ENCODE results near the gene BCL2L13. TPM values are rescaled to one million over a fixed set of nuclear protein-coding genes. Genes with fewer than 3 reads are reported as not detected.

BCL2L13 gene
- total and polyA plus RNA-seq, 10 donors, result 13.4 to 53.5 (median 35.9) TPM

DNA sequence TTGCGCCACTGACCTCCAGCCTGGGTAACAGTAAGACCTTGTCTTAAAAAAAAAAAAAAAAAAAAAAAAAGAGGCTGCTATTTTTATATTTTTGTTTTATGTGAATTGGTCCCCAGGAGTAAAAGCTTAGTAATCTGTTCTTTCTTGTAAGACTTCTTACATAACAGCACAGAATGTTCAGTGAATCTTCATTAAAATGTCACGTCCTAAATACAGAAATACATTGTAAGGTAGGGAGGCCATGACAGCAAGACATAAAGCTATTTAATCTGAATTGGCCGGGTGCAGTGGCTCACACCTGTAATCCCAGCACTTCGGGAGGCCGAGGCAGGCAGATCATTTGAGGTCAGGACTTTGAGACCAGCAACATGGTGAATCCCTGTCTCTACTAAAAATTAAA lies 71.5 kb downstream of the BCL2L13 start:
- TF ChIP-seq POLR2A (IDR thresholded peaks at IDR 0.05), result no peak
- no peak for TF ChIP-seq CTCF (IDR thresholded peaks at IDR 0.05 in 8 of 11, conservative IDR thresholded peaks at IDR 0.05 in 3 of 11)
- TF ChIP-seq POLR2AphosphoS5 (IDR thresholded peaks at IDR 0.05), result no peak
- no peaks in the 10 kb centered on the region for H3K9me3 ChIP-seq
- no peak overlapping the region for H3K4me3 ChIP-seq
- DNase-seq, result no peak
- peaks cover 4 to 31% (median 16%) of the 10 kb centered on the region in 6 donors for H3K4me1 ChIP-seq
- WGBS, 5 donors, result 96 to 97% (median 97%) methylated on average over 5 of the region's 5 CpGs
- H3K27ac ChIP-seq, result no peak overlapping the region
- intact Hi-C loops (cut with DNase I; ENCODE audit: low total_unique reads), result no loop called here
- no peaks in the 10 kb centered on the region for H3K27me3 ChIP-seq (replicated peaks in 1 of 7)
- peaks cover 0 to 30% (median 1%) of the 10 kb centered on the region in 6 donors for H3K36me3 ChIP-seq

DNA sequence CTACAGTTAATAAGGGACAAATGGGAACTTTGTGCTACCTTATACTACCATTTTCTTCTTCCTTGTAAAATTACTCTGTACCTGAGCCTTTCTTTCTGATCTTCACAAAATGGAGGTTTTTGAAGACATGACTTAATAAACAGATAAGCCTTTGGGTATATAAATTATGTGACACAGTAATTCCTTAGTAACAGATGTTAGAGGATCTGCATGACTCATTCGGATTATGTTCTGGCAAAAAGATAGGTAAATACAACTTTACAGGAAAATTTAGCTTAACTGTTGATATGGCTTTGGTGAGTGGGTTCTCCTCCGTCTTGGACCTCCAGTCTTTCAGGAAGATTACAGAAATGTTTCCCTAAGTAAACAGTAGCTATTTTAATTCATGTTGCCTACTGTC lies 73.9 kb downstream of the BCL2L13 start:
- no peaks in the 10 kb centered on the region for H3K27me3 ChIP-seq (replicated peaks in 1 of 7)
- intact Hi-C loops (cut with DNase I; ENCODE audit: low total_unique reads), result no loop called here
- no peaks in the 10 kb centered on the region for H3K9me3 ChIP-seq
- peaks cover 0 to 10% (median 0%) of the 10 kb centered on the region in 6 donors for H3K4me1 ChIP-seq
- H3K36me3 ChIP-seq, result peaks cover 0 to 30% (median 1%) of the 10 kb centered on the region in 6 donors
- DNase-seq, result no peak
- 89 to 94% (median 93%) methylated on average over 2 of the region's 2 CpGs for WGBS, 5 donors
- TF ChIP-seq POLR2A (IDR thresholded peaks at IDR 0.05), result no peak
- TF ChIP-seq CTCF (IDR thresholded peaks at IDR 0.05 in 8 of 11, conservative IDR thresholded peaks at IDR 0.05 in 3 of 11), result no peak
- no peak for TF ChIP-seq POLR2AphosphoS5 (IDR thresholded peaks at IDR 0.05)
- H3K27ac ChIP-seq, result no peak overlapping the region
- no peak overlapping the region for H3K4me3 ChIP-seq

DNA sequence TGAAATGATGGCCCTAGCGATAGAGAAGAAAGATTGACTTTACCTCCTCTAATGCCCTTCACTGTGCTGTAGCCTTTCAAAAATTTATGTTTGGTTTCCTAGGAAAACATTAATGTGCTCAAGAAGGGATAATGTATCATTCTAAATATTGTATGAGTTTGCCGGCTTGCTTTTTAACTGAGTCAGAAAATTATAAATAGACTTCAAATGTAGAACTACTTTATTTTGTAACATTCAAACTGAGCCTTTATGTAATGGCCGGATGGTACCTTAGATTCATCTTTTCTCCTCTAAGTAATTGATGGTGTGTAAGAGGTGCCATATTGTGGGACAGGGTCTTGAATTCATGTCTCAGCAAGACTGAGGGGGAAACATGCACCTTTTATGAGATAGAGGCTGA lies 78.0 kb downstream of the BCL2L13 start:
- no peaks in the 10 kb centered on the region for H3K4me1 ChIP-seq
- no peak overlapping the region for H3K27ac ChIP-seq
- no peaks in the 10 kb centered on the region for H3K27me3 ChIP-seq (replicated peaks in 1 of 7)
- DNase-seq, result no peak
- intact Hi-C loops (cut with DNase I; ENCODE audit: low total_unique reads), result no loop called here
- TF ChIP-seq POLR2A (IDR thresholded peaks at IDR 0.05) (no peak), CTCF (IDR thresholded peaks at IDR 0.05 in 8 of 11, conservative IDR thresholded peaks at IDR 0.05 in 3 of 11) (no peak), POLR2AphosphoS5 (IDR thresholded peaks at IDR 0.05) (no peak)
- H3K4me3 ChIP-seq, result no peak overlapping the region
- WGBS, 5 donors, result 91 to 99% (median 96%) methylated on average over 3 of the region's 3 CpGs
- H3K9me3 ChIP-seq, result no peaks in the 10 kb centered on the region
- peaks cover 0 to 14% (median under 1%) of the 10 kb centered on the region in 6 donors for H3K36me3 ChIP-seq

- Histone ChIP-seq H3K4me3 (no peak overlapping the region), H3K36me3 (peaks cover 0 to 14% (median 0%) of the 10 kb centered on the region in 6 donors), H3K4me1 (no peaks in the 10 kb centered on the region), H3K27me3 (replicated peaks in 1 of 7) (no peaks in the 10 kb centered on the region), H3K9me3 (no peaks in the 10 kb centered on the region), H3K27ac (no peak overlapping the region)
- intact Hi-C loops (cut with DNase I; ENCODE audit: low total_unique reads), result no loop called here
- no peak for DNase-seq
- 94 to 99% (median 96%) methylated on average over 4 of the region's 4 CpGs for WGBS, 5 donors
- no peak for TF ChIP-seq CTCF (IDR thresholded peaks at IDR 0.05 in 8 of 11, conservative IDR thresholded peaks at IDR 0.05 in 3 of 11)
- TF ChIP-seq POLR2AphosphoS5 (IDR thresholded peaks at IDR 0.05), result no peak
- TF ChIP-seq POLR2A (IDR thresholded peaks at IDR 0.05), result no peak
Measured at GRCh38 chr22:17717708-17718107, 79.2 kb downstream of the BCL2L13 start.

All from spleen (tissue), 11 donors.